AG04449 (cell line): Measurements from ENCODE around the gene TES.
"Not testable (repeated sequence)": the region's sequence is repeated elsewhere in the genome, so short reads cannot be mapped to it uniquely, and the experiment has no call there.

Experiments
- CTCF ChIA-PET: fragments of 350-600 bp; formaldehyde crosslinking; extraction: SDS; loops from one replicate; lab custom pipeline; 2021; ENCODE audit warnings: antibody characterized with exemption; lab: Yijun Ruan, JAX
- POLR2A ChIA-PET: fragments of 400-600, 350-600 bp; formaldehyde crosslinking; extraction: SDS; loops from one replicate; lab custom pipeline; 2020; ENCODE audit warnings: antibody characterized with exemption, inconsistent platforms; lab: Yijun Ruan, JAX
- DNase-seq: peaks from one replicate; pipeline ENCODE4 v3.0.0-alpha.2; 2010; ENCODE audit warnings: low read depth, low spot score
- H3K4me3 ChIP-seq: 2 replicates; pipeline ENCODE4 v1.5.1; 2011; ENCODE audit warnings: low read depth, mild to moderate bottlenecking, control low read depth, low read length
- CTCF ChIP-seq: IDR thresholded peaks from one replicate; pipeline ENCODE4 v1.5.1; 2011; ENCODE audit warnings: mild to moderate bottlenecking, moderate library complexity, low read length, control low read depth, inconsistent platforms; ENCODE audit not compliant: insufficient read depth; ENCODE audit errors: missing control alignments

TES gene

GRCh38 chr7:116172353-116172752, 38.0 kb upstream of the TES start:
- DNase-seq, result no peak
- no peak overlapping the region for H3K4me3 ChIP-seq
- ChIA-PET POLR2A (no interaction called here), CTCF (interaction anchor here (0.6 to 9.6 kb wide), 26 partner anchors 8 to 1544 kb away, joined by 3 to 291 read pairs (median 4); partner anchors contain the start of gene CAV1)
- no peak for TF ChIP-seq CTCF

- ChIA-PET POLR2A (no interaction called here), CTCF (interaction anchor here (0.7 to 9.6 kb wide), 33 partner anchors 9 to 1543 kb away, joined by 3 to 291 read pairs (median 4); partner anchors contain the start of gene CAV1)
- no peak overlapping the region for H3K4me3 ChIP-seq
- no peak for TF ChIP-seq CTCF
- no peak for DNase-seq
Observed at GRCh38 chr7:116173051-116174028, 37.0 kb upstream of the TES start.

GRCh38 chr7:116175095-116175494, 35.2 kb upstream of the TES start:
- POLR2A ChIA-PET, DNase-seq, H3K4me3 ChIP-seq: not testable (repeated sequence)
- CTCF ChIA-PET, result interaction anchor here (2.2 to 9.6 kb wide), 7 partner anchors 36 to 417 kb away, joined by 10 to 291 read pairs (median 66); no protein-coding TSS in a partner anchor

GRCh38 chr7:116176226-116176625, 34.1 kb upstream of the TES start:
- no peak overlapping the region for H3K4me3 ChIP-seq
- POLR2A ChIA-PET, result interaction anchor here (0.7 to 2.3 kb wide), 3 partner anchors 11 to 354 kb away, joined by 3 to 20 read pairs (median 4); partner anchors contain the start of gene TES
- no peak for DNase-seq
- CTCF ChIA-PET, result interaction anchor here (0.6 to 14.5 kb wide), 18 partner anchors 12 to 634 kb away, joined by 3 to 567 read pairs (median 6); no protein-coding TSS in a partner anchor
- TF ChIP-seq CTCF, result no peak

- POLR2A ChIA-PET, result interaction anchor here (0.9 to 2.3 kb wide), 4 partner anchors 10 to 95 kb away, joined by 3 to 20 read pairs (median 5); partner anchors contain the start of gene TES
- TF ChIP-seq CTCF, result no peak
- CTCF ChIA-PET, result interaction anchor here (0.6 to 14.5 kb wide), 19 partner anchors 10 to 418 kb away, joined by 3 to 567 read pairs (median 5); no protein-coding TSS in a partner anchor
- H3K4me3 ChIP-seq, result no peak overlapping the region; the same call in 1 of the 2 replicates
- DNase-seq, result peak; percentile 96
Observed at GRCh38 chr7:116177009-116177408, 33.3 kb upstream of the TES start.

GRCh38 chr7:116180302-116180701, 30.0 kb upstream of the TES start:
- ChIA-PET POLR2A (interaction anchor here (2.1 kb wide), 1 partner anchor 30 kb away, joined by 7 read pairs; the partner anchor contains the start of gene TES), CTCF (interaction anchor here (0.7 to 14.5 kb wide), 35 partner anchors 8 to 630 kb away, joined by 3 to 567 read pairs (median 6); partner anchors contain the start of gene TES)
- H3K4me3 ChIP-seq, result no peak overlapping the region
- DNase-seq, result no peak
- peak; percentile 66 for TF ChIP-seq CTCF
